Stimulated activated CD4-positive, alpha-beta T cell treated with anti-CD3 and anti-CD28 coated beads, Interleukin-1b, Interleukin-23, amount 100 ng/mL, for 4 hours (primary cell): Measurements from ENCODE around the gene HSD11B2.

Experiments
- DNase-seq, 2 donors: peaks; one replicate each; pipeline ENCODE4 v3.0.0-alpha.2; 2020; ENCODE audit warnings: low read depth in 2 of 2

HSD11B2 gene

DNA sequence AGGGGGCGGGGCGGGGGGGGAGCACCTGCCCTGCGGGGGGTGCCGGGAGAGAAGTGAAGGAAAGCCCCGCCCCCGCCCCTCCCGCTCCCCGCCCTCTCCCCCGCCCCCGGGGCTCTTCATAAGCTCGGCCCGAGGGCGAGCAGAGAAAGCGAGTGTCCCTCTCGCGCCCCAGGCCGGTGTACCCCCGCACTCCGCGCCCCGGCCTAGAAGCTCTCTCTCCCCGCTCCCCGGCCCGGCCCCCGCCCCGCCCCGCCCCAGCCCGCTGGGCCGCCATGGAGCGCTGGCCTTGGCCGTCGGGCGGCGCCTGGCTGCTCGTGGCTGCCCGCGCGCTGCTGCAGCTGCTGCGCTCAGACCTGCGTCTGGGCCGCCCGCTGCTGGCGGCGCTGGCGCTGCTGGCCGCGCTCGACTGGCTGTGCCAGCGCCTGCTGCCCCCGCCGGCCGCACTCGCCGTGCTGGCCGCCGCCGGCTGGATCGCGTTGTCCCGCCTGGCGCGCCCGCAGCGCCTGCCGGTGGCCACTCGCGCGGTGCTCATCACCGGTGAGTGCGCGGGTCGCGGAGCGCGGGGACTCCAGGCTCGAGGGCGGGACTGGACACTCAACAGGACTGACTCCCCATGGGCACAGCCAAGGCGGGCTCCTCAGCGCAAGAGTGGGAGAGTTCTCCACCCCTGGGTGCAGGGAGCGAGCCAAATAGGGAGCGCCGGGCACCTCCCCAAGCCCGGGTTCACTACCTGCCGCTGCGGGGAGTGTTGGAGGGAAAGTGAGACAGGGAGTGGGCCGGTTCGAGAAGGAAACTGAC, at the start of gene HSD11B2:
Gene HSD11B2 (plus strand): TSS at position 145 of the 798 bp plus-strand sequence. CDS start 128 bp downstream, at position 273.
- DNase-seq = peak; percentile 20 to 41

GRCh38 chr16:67383284-67383683, 47.6 kb upstream of the HSD11B2 start:
- no peak for DNase-seq

DNA sequence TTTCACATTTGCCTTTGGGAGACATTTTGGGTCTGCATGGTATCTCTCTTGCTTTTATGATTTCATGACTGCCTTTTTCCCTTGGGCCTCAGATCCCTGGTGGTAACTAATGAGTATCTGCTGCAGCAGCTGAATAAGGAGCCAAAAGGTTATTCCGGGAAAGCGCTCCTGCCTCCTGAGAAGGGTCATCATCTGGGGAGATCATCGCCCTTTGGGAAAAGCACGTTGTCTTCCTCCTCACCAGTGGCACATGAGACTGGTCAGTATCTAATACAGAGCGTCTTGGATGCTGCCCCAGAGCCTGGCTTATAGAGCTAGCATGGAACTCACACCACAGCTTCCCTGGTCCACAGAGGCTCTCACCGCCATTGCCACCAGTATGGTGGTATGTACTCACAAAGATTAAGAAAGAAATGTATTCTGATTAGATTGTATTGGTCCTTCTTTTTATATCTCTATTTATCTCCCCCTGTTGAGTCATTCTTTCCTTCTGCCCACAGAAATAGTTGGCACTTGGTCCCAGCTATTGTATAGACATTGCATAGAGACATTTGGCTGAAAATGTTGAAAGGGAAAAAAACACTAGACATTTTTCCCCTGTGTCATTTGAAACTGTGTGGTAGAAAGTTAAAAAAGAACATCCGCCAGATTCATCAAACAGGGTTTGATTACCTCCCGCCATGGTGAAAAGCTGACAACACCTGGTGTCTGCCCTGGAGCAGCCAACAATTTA, 46.0 kb upstream of the HSD11B2 start:
- no peak for DNase-seq

- no peak for DNase-seq
Measured at GRCh38 chr16:67386861-67387455, 44.0 kb upstream of the HSD11B2 start.

DNA sequence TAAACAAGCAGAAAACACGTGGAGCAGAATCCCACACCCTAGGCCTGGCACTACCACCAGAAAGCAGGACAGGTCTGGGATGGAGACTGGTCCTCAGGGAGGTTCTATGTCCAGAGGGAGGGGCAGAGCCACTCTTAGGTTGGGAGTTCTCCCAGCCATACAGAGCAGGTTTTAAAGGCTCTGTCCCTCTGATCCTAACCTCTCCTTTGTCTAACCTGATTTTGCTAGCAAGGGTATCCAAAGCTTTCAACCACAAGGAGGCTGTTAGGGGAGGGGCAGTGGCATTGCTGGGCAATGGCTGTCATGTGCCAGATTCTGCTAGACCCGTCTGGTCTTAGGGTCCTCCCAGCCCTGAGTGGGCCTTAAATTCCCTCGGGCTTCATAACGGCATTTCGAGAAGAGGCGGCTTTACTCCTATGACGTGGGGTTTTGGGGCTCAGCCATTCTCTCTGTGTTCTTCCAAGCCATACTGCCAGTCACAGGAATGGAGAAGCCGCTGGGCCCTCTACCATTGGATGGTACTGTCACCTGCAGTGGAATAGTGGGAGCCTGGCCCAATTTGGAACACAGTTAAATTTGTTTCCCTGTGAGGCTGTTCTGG, 43.3 kb upstream of the HSD11B2 start:
- no peak for DNase-seq

DNA sequence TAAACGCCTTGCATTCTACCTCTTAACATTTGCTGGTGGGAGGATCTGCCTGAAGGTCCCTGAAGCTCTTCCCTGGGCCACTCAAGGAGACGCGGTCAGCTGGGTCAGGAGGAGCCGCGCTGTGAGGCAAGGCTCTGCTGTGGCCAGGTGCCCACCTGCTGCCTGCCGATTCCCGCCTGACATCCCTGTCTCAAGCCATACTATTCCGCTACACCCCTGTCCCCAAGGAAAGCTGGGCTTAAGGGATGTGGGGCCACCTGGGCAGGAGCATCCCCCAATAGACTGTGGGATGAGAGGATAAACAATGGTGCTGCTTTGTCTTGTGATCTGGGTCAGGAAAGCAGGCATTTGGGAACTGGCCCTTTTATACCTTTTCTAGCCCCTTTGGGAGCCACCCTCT, 42.7 kb upstream of the HSD11B2 start:
- no peak for DNase-seq

GRCh38 chr16:67388591-67388990, 42.3 kb upstream of the HSD11B2 start:
- DNase-seq = no peak

GRCh38 chr16:67389911-67390815, 40.8 kb upstream of the HSD11B2 start:
- no peak for DNase-seq

DNA sequence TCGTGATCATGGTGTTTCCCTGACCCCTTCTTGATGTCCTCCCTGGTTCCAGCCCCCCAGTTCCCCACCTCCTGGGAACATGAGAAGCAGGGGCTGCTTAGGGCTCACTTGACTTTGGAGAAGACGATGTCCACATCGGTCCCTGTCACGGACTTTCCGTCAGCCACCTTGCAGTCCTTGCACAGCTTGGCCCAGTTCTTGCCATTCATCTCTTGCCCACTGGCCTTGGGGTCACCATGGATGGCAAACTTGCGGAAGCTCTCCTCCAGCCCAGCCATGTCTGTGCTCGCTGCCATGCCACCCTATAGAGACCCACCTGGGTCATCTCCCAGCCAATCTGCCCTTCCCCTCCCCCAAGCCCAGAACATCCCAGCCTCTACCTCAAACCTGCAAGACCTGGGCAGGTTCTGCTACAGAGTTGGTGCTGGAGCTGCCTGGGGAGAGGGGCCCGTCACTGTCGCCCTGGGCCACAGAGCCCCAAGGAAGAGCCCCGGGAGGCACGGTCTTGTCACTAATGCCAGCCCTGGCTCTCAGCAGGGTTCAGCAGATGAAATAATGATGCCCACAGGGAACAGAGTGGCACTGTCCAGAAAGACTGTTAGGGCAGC, 40.0 kb upstream of the HSD11B2 start:
- DNase-seq = no peak

- no peak for DNase-seq
Measured at GRCh38 chr16:67391424-67392300, 39.3 kb upstream of the HSD11B2 start.

DNA sequence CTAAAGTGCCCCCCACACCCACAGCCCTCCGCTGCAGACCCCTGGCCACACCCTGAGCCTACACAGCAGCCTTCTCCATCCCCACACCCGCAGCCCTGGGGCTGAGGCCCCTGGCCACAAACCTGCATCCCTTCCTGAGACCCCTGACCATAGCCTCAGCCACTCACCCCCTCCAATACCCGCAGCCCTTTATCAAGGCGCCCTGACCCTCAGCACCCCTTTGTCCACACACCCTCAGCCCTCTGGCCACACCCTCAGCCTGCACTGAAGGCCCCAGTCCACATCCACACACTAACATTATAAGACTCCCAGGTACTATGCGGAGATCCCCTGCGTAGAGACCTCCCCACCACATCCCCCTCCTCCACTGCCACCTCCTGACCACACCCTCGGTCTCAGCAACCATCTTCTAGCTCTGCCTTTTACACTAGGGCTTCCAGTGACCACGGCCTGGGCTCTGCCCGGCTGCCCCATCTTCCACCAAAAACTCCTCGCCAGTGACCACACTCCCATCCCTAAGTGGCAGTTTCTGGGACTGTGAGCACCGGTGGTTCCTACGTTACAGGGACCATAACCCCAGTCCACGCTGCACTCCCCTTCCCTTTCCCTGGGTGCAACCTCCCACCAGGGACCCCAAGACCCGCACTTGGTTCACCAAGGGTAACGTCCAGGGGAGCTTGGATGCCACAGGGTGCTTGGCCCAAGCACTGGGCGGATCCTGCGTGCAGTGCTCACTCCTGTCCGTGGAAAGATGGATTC, 38.4 kb upstream of the HSD11B2 start:
- DNase-seq = no peak

DNA sequence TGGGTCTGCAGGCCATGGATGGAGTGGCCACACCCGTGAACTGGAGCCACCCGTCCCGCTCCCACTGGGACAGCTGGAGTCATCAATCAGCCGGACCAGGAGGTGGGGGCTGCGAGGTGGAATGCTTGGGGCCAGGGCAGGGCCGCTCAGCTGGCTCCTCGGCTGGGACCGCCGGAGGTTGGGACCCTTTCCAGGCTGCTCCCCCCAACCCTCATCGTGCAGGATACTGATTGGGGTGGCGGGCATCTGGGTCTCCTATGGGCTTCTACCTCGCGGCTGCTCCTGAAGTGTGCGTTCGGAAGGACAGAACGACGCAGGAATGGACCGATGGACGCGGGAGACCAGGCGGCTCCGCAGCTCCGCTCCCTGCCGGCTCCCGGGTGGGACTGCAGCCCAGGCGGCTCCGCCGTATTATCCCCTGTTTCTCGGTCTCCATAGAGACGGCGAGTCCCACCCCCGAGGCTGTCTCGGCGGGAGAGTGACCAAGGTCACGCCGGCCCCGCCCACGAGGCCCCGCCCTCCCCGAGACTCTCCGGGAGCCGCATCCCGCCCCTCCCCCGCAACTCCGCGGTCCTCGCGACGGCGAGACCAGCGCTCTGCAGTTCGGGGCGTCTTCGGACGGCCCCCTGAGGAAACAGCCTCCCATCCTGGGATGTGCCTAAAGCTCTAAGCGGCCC, 37.7 kb upstream of the HSD11B2 start, which contains the start of gene TPPP3:
Gene TPPP3 (minus strand): TSS at position 388 of the 677 bp plus-strand sequence. CDS start 2,387 bp downstream, outside the sequence.
- no peak for DNase-seq

- no peak for DNase-seq
Measured at GRCh38 chr16:67393788-67394154, 37.1 kb upstream of the HSD11B2 start.

GRCh38 chr16:67394155-67395104, 36.5 kb upstream of the HSD11B2 start:
- DNase-seq = no peak

- no peak for DNase-seq
Measured at GRCh38 chr16:67395105-67395457, 35.8 kb upstream of the HSD11B2 start.

GRCh38 chr16:67395458-67396158, 35.3 kb upstream of the HSD11B2 start:
- DNase-seq = no peak
